Type B pancreatic cell (in vitro differentiated cells): Measurements from ENCODE around the gene SMS. TPM values are rescaled to one million over a fixed set of nuclear protein-coding genes. Genes with fewer than 3 reads are reported as not detected.
A peak's percentile ranks its signal among the peaks of the same experiment; 100 is the strongest.

Source experiments
- DNase-seq: peaks from one replicate; pipeline ENCODE4 v3.0.0; 2021; ENCODE audit warnings: mixed read lengths; ENCODE audit not compliant: unreplicated experiment; ENCODE audit errors: extremely low spot score
- H3K27ac Mint-ChIP-seq: 2 replicates; pipeline ENCODE4 v1.8.0; 2021; ENCODE audit warnings: mild to moderate bottlenecking, mixed read lengths
- H3K27me3 Mint-ChIP-seq: 2 replicates; pipeline ENCODE4 v1.8.0; 2021; ENCODE audit warnings: mixed read lengths
- H3K36me3 Mint-ChIP-seq: 2 replicates; pipeline ENCODE4 v1.8.0; 2021; ENCODE audit warnings: mixed read lengths
- H3K4me1 Mint-ChIP-seq: one replicate; pipeline ENCODE4 v1.8.0; 2021; ENCODE audit warnings: mixed read lengths; ENCODE audit not compliant: unreplicated experiment
- H3K4me3 Mint-ChIP-seq: 2 replicates; pipeline ENCODE4 v1.8.0; 2021; ENCODE audit warnings: mild to moderate bottlenecking, mixed read lengths
- H3K9me3 Mint-ChIP-seq: 2 replicates; pipeline ENCODE4 v1.8.0; 2021; ENCODE audit warnings: mixed read lengths
- CTCF ChIP-seq: fragments of 200-600 bp; sonication (generic); conservative IDR thresholded peaks from 2 replicates; pipeline ENCODE4 v1.5.0; 2021; ENCODE audit warnings: antibody characterized with exemption, mild to moderate bottlenecking
- total RNA-seq: library from RNA; stranded (reverse); gene quantifications from 2 replicates; pipeline ENCODE4 v1.2.1, GENCODE V29; 2021; ENCODE audit warnings: low replicate concordance

SMS gene
- total RNA-seq, 1 donor from 2014 or later = 138 TPM

GRCh38 chrX:22024577-22024976 is 84.1 kb downstream of the SMS start:
- no peak overlapping the region for H3K27ac Mint-ChIP-seq

DNA sequence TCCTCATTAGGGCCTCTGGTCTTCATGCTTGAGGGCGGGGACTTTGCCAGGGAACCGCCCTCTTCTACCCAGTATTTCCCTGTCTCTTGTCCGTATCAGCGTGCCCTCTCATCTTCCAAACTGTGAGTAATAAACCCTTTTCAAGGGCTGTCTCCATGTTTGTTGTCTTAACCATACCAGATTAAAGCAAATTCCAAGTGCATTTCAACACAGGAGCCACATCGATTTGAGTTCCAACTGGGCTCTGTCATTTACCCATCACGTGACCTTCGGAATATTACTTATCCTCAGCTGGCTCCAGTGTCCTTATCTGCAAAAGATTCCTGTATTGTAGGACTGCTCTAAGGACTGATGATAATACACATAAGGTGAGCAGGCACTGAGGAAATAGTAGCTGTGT is 85.2 kb downstream of the SMS start:
- TF ChIP-seq CTCF = no peak
- H3K27ac Mint-ChIP-seq = peak overlapping the region; percentile 17
- H3K9me3 Mint-ChIP-seq = peaks cover 4% of the 10 kb centered on the region
- no peaks in the 10 kb centered on the region for H3K27me3 Mint-ChIP-seq
- no peak for DNase-seq
- peaks cover 4% of the 10 kb centered on the region for H3K36me3 Mint-ChIP-seq
- no peak overlapping the region for H3K4me3 Mint-ChIP-seq
- no peaks in the 10 kb centered on the region for H3K4me1 Mint-ChIP-seq

More at GRCh38 chrX:22024577-22024976, 84.1 kb downstream of the SMS start:
- H3K36me3 Mint-ChIP-seq = peaks cover 4% of the 10 kb centered on the region
- H3K27me3 Mint-ChIP-seq = no peaks in the 10 kb centered on the region
- no peaks in the 10 kb centered on the region for H3K4me1 Mint-ChIP-seq
- TF ChIP-seq CTCF = no peak
- H3K9me3 Mint-ChIP-seq = peaks cover 4% of the 10 kb centered on the region
- H3K4me3 Mint-ChIP-seq = no peak overlapping the region
- DNase-seq = no peak

GRCh38 chrX:22026731-22027130 is 86.2 kb downstream of the SMS start:
- no peak for DNase-seq
- no peak for TF ChIP-seq CTCF
- Mint-ChIP-seq H3K36me3 (peaks cover 4% of the 10 kb centered on the region), H3K4me1 (no peaks in the 10 kb centered on the region), H3K9me3 (peaks cover 4% of the 10 kb centered on the region), H3K27ac (no peak overlapping the region), H3K4me3 (no peak overlapping the region), H3K27me3 (no peaks in the 10 kb centered on the region)

- Mint-ChIP-seq H3K36me3 (no peaks in the 10 kb centered on the region), H3K27ac (peak within 1 kb of the TSS; percentile 6), H3K4me1 (no peaks in the 10 kb centered on the region), H3K27me3 (no peaks in the 10 kb centered on the region), H3K4me3 (no peak within 1 kb of the TSS), H3K9me3 (no peaks in the 10 kb centered on the region)
- no peak for DNase-seq
- no peak for TF ChIP-seq CTCF
Measured at GRCh38 chrX:22032084-22032483, 91.6 kb downstream of the SMS start, which contains the start of gene PHEX. PHEX (plus strand) TSS chrX:22032325; CDS start chrX:22033006, 681 bp downstream.

GRCh38 chrX:22032506-22032905 is 92.0 kb downstream of the SMS start:
- Mint-ChIP-seq H3K9me3 (no peaks in the 10 kb centered on the region), H3K4me3 (no peak overlapping the region), H3K27ac (peak overlapping the region; percentile 6), H3K36me3 (no peaks in the 10 kb centered on the region), H3K27me3 (no peaks in the 10 kb centered on the region), H3K4me1 (no peaks in the 10 kb centered on the region)
- DNase-seq = no peak
- TF ChIP-seq CTCF = no peak

DNA sequence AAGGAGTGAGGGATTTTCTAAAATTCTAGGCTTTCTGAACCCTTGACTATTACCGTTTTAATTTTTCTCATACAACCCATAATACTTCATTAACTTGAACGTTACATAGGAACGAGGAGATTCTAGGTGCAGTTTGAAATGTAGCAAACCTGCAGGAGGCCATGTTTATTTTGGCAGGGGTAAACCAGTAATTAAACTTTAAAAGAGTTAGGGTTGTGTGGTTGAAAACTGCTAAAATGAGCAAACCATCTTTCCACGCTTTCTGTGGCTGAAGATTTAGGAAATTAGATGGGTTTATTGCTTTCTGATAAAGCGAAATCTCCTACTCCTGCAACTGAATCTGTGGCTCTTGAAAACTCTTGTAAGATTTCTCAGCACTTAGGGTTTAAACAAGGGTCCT is 93.3 kb downstream of the SMS start:
- H3K4me3 Mint-ChIP-seq = no peak overlapping the region
- no peaks in the 10 kb centered on the region for H3K36me3 Mint-ChIP-seq
- no peaks in the 10 kb centered on the region for H3K9me3 Mint-ChIP-seq
- DNase-seq = no peak
- TF ChIP-seq CTCF = no peak
- H3K27ac Mint-ChIP-seq = no peak overlapping the region
- H3K4me1 Mint-ChIP-seq = no peaks in the 10 kb centered on the region
- H3K27me3 Mint-ChIP-seq = no peaks in the 10 kb centered on the region
